CD4-positive, alpha-beta memory T cell (primary cell): ENCODE data around the gene TINCR. TPM values are rescaled to one million over a fixed set of nuclear protein-coding genes. Genes with fewer than 3 reads are reported as not detected.
A peak's percentile ranks its signal among the peaks of the same experiment; 100 is the strongest.

Experiments
- CTCF ChIA-PET: fragments of 350-600 bp; sonication (Branson Sonifier 250); formaldehyde crosslinking; loops from one replicate; lab custom pipeline; 2021; ENCODE audit warnings: inconsistent platforms; ENCODE audit not compliant: partially characterized antibody; lab: Charles Lee
- POLR2A ChIA-PET: fragments of 350-600 bp; sonication (Branson Sonifier 250); formaldehyde crosslinking; loops from one replicate; lab custom pipeline; 2021; ENCODE audit not compliant: partially characterized antibody; lab: Charles Lee
- DNase-seq, 5 donors: peaks; one replicate each; pipeline versions ENCODE4 v3.0.0 to v3.0.0-alpha.2; 2020 to 2022; ENCODE audit warnings: mixed read lengths in 1 of 5
- H3K27ac ChIP-seq: one replicate; pipeline ENCODE4 v1.7.0; 2013; ENCODE audit warnings: low read depth, low read length
- H3K27me3 ChIP-seq: 2 replicates; pipeline ENCODE4 v1.7.0; 2013; ENCODE audit warnings: mild to moderate bottlenecking, low read length, moderate library complexity; ENCODE audit not compliant: insufficient read depth
- H3K36me3 ChIP-seq: 2 replicates; pipeline ENCODE4 v1.7.0; 2013; ENCODE audit warnings: mild to moderate bottlenecking, low read length, moderate library complexity; ENCODE audit not compliant: insufficient read depth
- H3K4me1 ChIP-seq: 2 replicates; pipeline ENCODE4 v1.7.0; 2013; ENCODE audit warnings: mild to moderate bottlenecking, low read length, moderate library complexity; ENCODE audit not compliant: insufficient read depth
- H3K4me3 ChIP-seq, 2 donors: one replicate each; pipeline ENCODE4 v1.7.0; 2013; ENCODE audit warnings: low read length in 2 of 2, mild to moderate bottlenecking in 1 of 2
- H3K9me3 ChIP-seq, 2 donors: one replicate each; pipeline ENCODE4 v1.7.0; 2013; ENCODE audit warnings: low read length in 2 of 2, control low read depth in 1 of 2; ENCODE audit not compliant: control insufficient read depth in 1 of 2
- H3K27ac Mint-ChIP-seq, 7 donors: one replicate each; pipeline ENCODE4 v1.8.0; 2020 to 2021; ENCODE audit warnings: mixed read lengths in 7 of 7, mild to moderate bottlenecking in 6 of 7, inconsistent platforms in 3 of 7, moderate library complexity in 3 of 7
- H3K27me3 Mint-ChIP-seq, 2 donors: one replicate each; pipeline ENCODE4 v1.8.0; 2020 to 2021; ENCODE audit warnings: mixed read lengths in 2 of 2
- H3K36me3 Mint-ChIP-seq, 2 donors: one replicate each; pipeline ENCODE4 v1.8.0; 2020 to 2021; ENCODE audit warnings: mixed read lengths in 2 of 2, inconsistent platforms in 1 of 2, mild to moderate bottlenecking in 1 of 2
- H3K4me1 Mint-ChIP-seq, 4 donors: one replicate each; pipeline ENCODE4 v1.8.0; 2020 to 2021; ENCODE audit warnings: mixed read lengths in 4 of 4, mild to moderate bottlenecking in 1 of 4
- H3K4me3 Mint-ChIP-seq, 8 donors: one replicate each; pipeline ENCODE4 v1.8.0; 2020 to 2021; ENCODE audit warnings: mixed read lengths in 8 of 8, mild to moderate bottlenecking in 7 of 8, moderate library complexity in 6 of 8, inconsistent platforms in 3 of 8
- H3K9me3 Mint-ChIP-seq, 8 donors: one replicate each; pipeline ENCODE4 v1.8.0; 2020 to 2021; ENCODE audit warnings: mixed read lengths in 8 of 8, mild to moderate bottlenecking in 5 of 8, inconsistent platforms in 3 of 8, moderate library complexity in 1 of 8
- intact Hi-C: fragments of 100-400 bp; cut with micrococcal nuclease; formaldehyde crosslinking; loops from one replicate; pipeline ENCODE4 v1.15.1; 2023
- polyA plus RNA-seq, 2 donors: library from polyadenylated mRNA; unstranded; fragments of 300-500 nt; fragmentation: Illumina TruSeq; gene quantifications; one replicate each; pipeline ENCODE4 v1.2.3, GENCODE V29; 2021
- total RNA-seq, 2 experiments: library from RNA; stranded (reverse); gene quantifications; one replicate each; pipeline ENCODE4 v1.2.3, GENCODE V29; 2021

TINCR gene
- total and polyA plus RNA-seq, 4 experiments from 2014 or later: 0.20 to 1.4 (median 1.4) TPM; not detected in 1

- Histone ChIP-seq H3K9me3 (no peaks in the 10 kb centered on the region), H3K4me3 (no peak overlapping the region), H3K27me3 (no peaks in the 10 kb centered on the region), H3K4me1 (peaks cover 5% of the 10 kb centered on the region), H3K27ac (no peak overlapping the region), H3K36me3 (no peaks in the 10 kb centered on the region)
- Mint-ChIP-seq H3K4me3 (no peak overlapping the region), H3K4me1 (peaks cover 4 to 10% (median 8%) of the 10 kb centered on the region in 4 donors), H3K9me3 (peaks cover 0 to 3% (median 0%) of the 10 kb centered on the region in 8 donors), H3K27me3 (no peaks in the 10 kb centered on the region), H3K36me3 (peaks cover 6 to 9% of the 10 kb centered on the region in 2 donors), H3K27ac (peak overlapping the region in 1 of 7 donors; percentile 72)
- CTCF ChIA-PET: interaction anchor here (0.6 to 2.3 kb wide), 5 partner anchors 9 to 57 kb away, joined by 3 to 7 read pairs (median 3); no protein-coding TSS in a partner anchor
- no peak for DNase-seq
- intact Hi-C loops: no loop called here
- POLR2A ChIA-PET: interaction anchor here (0.8 kb wide), 1 partner anchor 12 kb away, joined by 3 read pairs; no protein-coding TSS in a partner anchor
Measured at GRCh38 chr19:5580161-5580571, 12.4 kb upstream of the TINCR start.

- intact Hi-C loops: loop anchor here (5.0 kb wide), 1 partner anchor 532 kb away; no protein-coding TSS in a partner anchor
- CTCF ChIA-PET: interaction anchor here (0.8 to 2.3 kb wide), 3 partner anchors 10 to 14 kb away, joined by 3 to 7 read pairs (median 3); no protein-coding TSS in a partner anchor
- no peaks in the 10 kb centered on the region for H3K9me3 ChIP-seq
- no peaks in the 10 kb centered on the region for H3K36me3 ChIP-seq
- H3K4me3 Mint-ChIP-seq: no peak overlapping the region
- no peaks in the 10 kb centered on the region for H3K27me3 Mint-ChIP-seq
- peaks cover 5% of the 10 kb centered on the region for H3K4me1 ChIP-seq
- peaks cover 0 to 3% (median 0%) of the 10 kb centered on the region in 8 donors for H3K9me3 Mint-ChIP-seq
- no peak overlapping the region for H3K4me3 ChIP-seq
- H3K27ac ChIP-seq: no peak overlapping the region
- H3K27me3 ChIP-seq: no peaks in the 10 kb centered on the region
- peaks cover 4 to 10% (median 8%) of the 10 kb centered on the region in 4 donors for H3K4me1 Mint-ChIP-seq
- peak overlapping the region in 2 of 7 donors; percentile 3 to 72 for H3K27ac Mint-ChIP-seq
- DNase-seq: no peak
- peaks cover 6 to 9% of the 10 kb centered on the region in 2 donors for H3K36me3 Mint-ChIP-seq
- POLR2A ChIA-PET: interaction anchor here (0.8 kb wide), 1 partner anchor 12 kb away, joined by 3 read pairs; no protein-coding TSS in a partner anchor
Measured at GRCh38 chr19:5579697-5580096, 11.9 kb upstream of the TINCR start.

GRCh38 chr19:5579286-5579685 lies 11.5 kb upstream of the TINCR start:
- ChIA-PET POLR2A (no interaction called here), CTCF (interaction anchor here (0.8 to 2.3 kb wide), 4 partner anchors 10 to 20 kb away, joined by 3 to 7 read pairs (median 4); no protein-coding TSS in a partner anchor)
- no peaks in the 10 kb centered on the region for H3K27me3 Mint-ChIP-seq

GRCh38 chr19:5578097-5578846 lies 10.5 kb upstream of the TINCR start:
- Histone ChIP-seq H3K4me3 (no peak overlapping the region), H3K27ac (no peak overlapping the region), H3K4me1 (peaks cover 5% of the 10 kb centered on the region), H3K36me3 (no peaks in the 10 kb centered on the region), H3K9me3 (no peaks in the 10 kb centered on the region), H3K27me3 (no peaks in the 10 kb centered on the region)
- H3K27ac Mint-ChIP-seq: peak overlapping the region in 4 of 7 donors; percentile 22 to 86 (median 50)
- CTCF ChIA-PET: interaction anchor here (1.0 to 2.3 kb wide), 2 partner anchors 15 to 21 kb away, joined by 4 to 7 read pairs; no protein-coding TSS in a partner anchor
- DNase-seq: peak; percentile 50 to 63 (median 56)
- intact Hi-C loops: loop anchor here (5.0 kb wide), 1 partner anchor 531 kb away; no protein-coding TSS in a partner anchor
- peaks cover 4 to 10% (median 8%) of the 10 kb centered on the region in 4 donors for H3K4me1 Mint-ChIP-seq
- peak overlapping the region in 2 of 8 donors; percentile 49 to 61 for H3K4me3 Mint-ChIP-seq
- POLR2A ChIA-PET: no interaction called here
- no peaks in the 10 kb centered on the region for H3K27me3 Mint-ChIP-seq
- H3K36me3 Mint-ChIP-seq: peaks cover 0 to 2% of the 10 kb centered on the region in 2 donors
- peaks cover 0 to 3% (median 0%) of the 10 kb centered on the region in 8 donors for H3K9me3 Mint-ChIP-seq

More at GRCh38 chr19:5579286-5579685, 11.5 kb upstream of the TINCR start:
- intact Hi-C loops: loop anchor here (5.0 kb wide), 1 partner anchor 532 kb away; no protein-coding TSS in a partner anchor
- Mint-ChIP-seq H3K9me3 (peaks cover 0 to 3% (median 0%) of the 10 kb centered on the region in 8 donors), H3K4me1 (peaks cover 4 to 10% (median 8%) of the 10 kb centered on the region in 4 donors), H3K4me3 (peak overlapping the region in 1 of 8 donors; percentile 6), H3K36me3 (peaks cover 5 to 6% of the 10 kb centered on the region in 2 donors), H3K27ac (no peak overlapping the region)
- Histone ChIP-seq H3K9me3 (no peaks in the 10 kb centered on the region), H3K27me3 (no peaks in the 10 kb centered on the region), H3K4me3 (no peak overlapping the region), H3K4me1 (peaks cover 5% of the 10 kb centered on the region), H3K36me3 (no peaks in the 10 kb centered on the region), H3K27ac (no peak overlapping the region)
- DNase-seq: no peak

- Histone ChIP-seq H3K4me1 (peaks cover 5% of the 10 kb centered on the region), H3K36me3 (no peaks in the 10 kb centered on the region), H3K9me3 (no peaks in the 10 kb centered on the region), H3K27me3 (no peaks in the 10 kb centered on the region), H3K27ac (no peak overlapping the region), H3K4me3 (no peak overlapping the region)
- Mint-ChIP-seq H3K9me3 (peaks cover 0 to 3% (median 0%) of the 10 kb centered on the region in 8 donors), H3K27ac (peak overlapping the region in 2 of 7 donors; percentile 24 to 41), H3K27me3 (no peaks in the 10 kb centered on the region), H3K36me3 (peaks cover 0 to 3% of the 10 kb centered on the region in 2 donors), H3K4me3 (no peak overlapping the region), H3K4me1 (peaks cover 4 to 10% (median 8%) of the 10 kb centered on the region in 4 donors)
- DNase-seq: no peak
- intact Hi-C loops: loop anchor here (5.0 kb wide), 1 partner anchor 528 kb away; no protein-coding TSS in a partner anchor
- ChIA-PET CTCF (no interaction called here), POLR2A (no interaction called here)
Measured at GRCh38 chr19:5575590-5575989, 7.8 kb upstream of the TINCR start.

GRCh38 chr19:5572556-5573286 lies 5.0 kb upstream of the TINCR start:
- POLR2A ChIA-PET: interaction anchor here (1.1 kb wide), 1 partner anchor 11 kb away, joined by 3 read pairs; no protein-coding TSS in a partner anchor
- intact Hi-C loops: no loop called here
- peaks cover 2 to 3% of the 10 kb centered on the region in 2 donors for H3K27me3 Mint-ChIP-seq
- no peak overlapping the region for H3K4me3 Mint-ChIP-seq
- H3K4me1 Mint-ChIP-seq: peaks cover 0 to 2% (median 1%) of the 10 kb centered on the region in 4 donors
- Histone ChIP-seq H3K27ac (no peak overlapping the region), H3K4me3 (no peak overlapping the region), H3K4me1 (peaks cover under 1% of the 10 kb centered on the region), H3K27me3 (no peaks in the 10 kb centered on the region), H3K9me3 (no peaks in the 10 kb centered on the region), H3K36me3 (no peaks in the 10 kb centered on the region)
- H3K27ac Mint-ChIP-seq: no peak overlapping the region
- peaks cover 0 to 3% of the 10 kb centered on the region in 2 donors for H3K36me3 Mint-ChIP-seq
- H3K9me3 Mint-ChIP-seq: peaks cover 0 to 2% (median 0%) of the 10 kb centered on the region in 8 donors
- DNase-seq: no peak
- CTCF ChIA-PET: interaction anchor here (0.5 to 1.1 kb wide), 2 partner anchors 10 to 32 kb away, joined by 3 to 5 read pairs; no protein-coding TSS in a partner anchor
